Measurements from ENCODE around the gene LDHD.

The LDHD gene

DNA sequence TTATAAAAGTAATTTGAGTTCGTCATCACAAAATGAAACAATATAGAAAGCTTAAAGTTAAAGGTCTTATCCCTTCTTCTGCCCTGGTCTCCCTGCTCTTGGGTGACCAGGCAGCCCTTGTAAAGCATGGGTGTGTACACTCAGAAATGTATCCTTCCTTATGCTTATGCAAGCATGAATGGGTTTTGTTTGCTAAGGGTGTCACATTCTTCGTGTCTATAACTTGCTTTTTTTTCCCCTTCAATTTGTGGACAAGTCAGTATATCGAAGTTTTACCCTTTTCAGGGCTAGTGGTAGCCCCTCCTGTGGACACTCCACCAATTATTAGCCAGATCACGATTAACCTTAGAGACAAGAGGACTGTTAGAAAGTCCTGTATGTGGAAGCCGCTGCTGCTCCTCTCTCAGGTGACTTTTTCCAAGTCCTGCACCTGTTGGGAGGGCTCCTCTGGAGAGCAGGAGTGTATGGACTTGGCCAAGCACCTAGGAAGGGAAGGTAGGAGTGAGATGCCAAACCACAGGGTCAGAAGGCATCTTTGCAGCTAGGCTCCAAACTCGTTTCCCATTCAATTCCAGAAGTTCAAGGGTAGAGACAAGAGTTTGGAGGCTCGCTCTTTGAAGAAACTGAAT is 50.9 kb downstream of the LDHD start:
- no peaks in the 10 kb centered on the region for H4K20me1 ChIP-seq (ENCODE audit: insufficient read depth, low read length)
- no peaks in the 10 kb centered on the region for H3K27me3 ChIP-seq (ENCODE audit: low read depth, low read length)
- no peak overlapping the region for H2AFZ ChIP-seq (ENCODE audit: low read depth, low read length)
- H3K4me3 ChIP-seq (ENCODE audit: low read length): no peak overlapping the region
- TF ChIP-seq CTCF (IDR thresholded peaks at IDR 0.05; ENCODE audit: low read depth, low read length) (no peak), EZH2phosphoT487 (IDR thresholded peaks at IDR 0.05; ENCODE audit: low read depth) (no peak)
- no peaks in the 10 kb centered on the region for H3K79me2 ChIP-seq (ENCODE audit: low read length)
- no peak overlapping the region for H3K27ac ChIP-seq (ENCODE audit: low read length)
- H3K9me3 ChIP-seq (ENCODE audit: insufficient read depth, low read length): no peaks in the 10 kb centered on the region
- no peaks in the 10 kb centered on the region for H3K4me1 ChIP-seq (ENCODE audit: low read length)
- H3K9ac ChIP-seq (ENCODE audit: low read length): no peak overlapping the region
- no peak overlapping the region for H3K4me2 ChIP-seq (ENCODE audit: low read length)
- no peaks in the 10 kb centered on the region for H3K36me3 ChIP-seq (replicated peaks; ENCODE audit: low read depth, low read length)

- H2AFZ ChIP-seq (ENCODE audit: low read depth, low read length): no peak overlapping the region
Measured at GRCh38 chr16:75065149-75065505, 51.5 kb downstream of the LDHD start.

GRCh38 chr16:75064403-75065148 is 52.0 kb downstream of the LDHD start:
- Histone ChIP-seq H3K4me2 (ENCODE audit: low read length) (no peak overlapping the region), H3K27me3 (ENCODE audit: low read depth, low read length) (no peaks in the 10 kb centered on the region), H4K20me1 (ENCODE audit: insufficient read depth, low read length) (no peaks in the 10 kb centered on the region), H3K27ac (ENCODE audit: low read length) (no peak overlapping the region), H3K36me3 (replicated peaks; ENCODE audit: low read depth, low read length) (no peaks in the 10 kb centered on the region), H3K9ac (ENCODE audit: low read length) (no peak overlapping the region), H3K79me2 (ENCODE audit: low read length) (no peaks in the 10 kb centered on the region), H3K9me3 (ENCODE audit: insufficient read depth, low read length) (no peaks in the 10 kb centered on the region), H3K4me3 (ENCODE audit: low read length) (no peak overlapping the region), H2AFZ (ENCODE audit: low read depth, low read length) (no peak overlapping the region), H3K4me1 (ENCODE audit: low read length) (no peaks in the 10 kb centered on the region)
- TF ChIP-seq CTCF (IDR thresholded peaks at IDR 0.05; ENCODE audit: low read depth, low read length): no peak
- TF ChIP-seq EZH2phosphoT487 (IDR thresholded peaks at IDR 0.05; ENCODE audit: low read depth): no peak

More at GRCh38 chr16:75065149-75065505, 51.5 kb downstream of the LDHD start:
- Histone ChIP-seq H3K4me3 (ENCODE audit: low read length) (no peak overlapping the region), H3K9ac (ENCODE audit: low read length) (no peak overlapping the region), H3K9me3 (ENCODE audit: insufficient read depth, low read length) (no peaks in the 10 kb centered on the region), H3K4me2 (ENCODE audit: low read length) (no peak overlapping the region), H3K27ac (ENCODE audit: low read length) (no peak overlapping the region), H3K27me3 (ENCODE audit: low read depth, low read length) (no peaks in the 10 kb centered on the region), H3K4me1 (ENCODE audit: low read length) (no peaks in the 10 kb centered on the region), H4K20me1 (ENCODE audit: insufficient read depth, low read length) (no peaks in the 10 kb centered on the region), H3K79me2 (ENCODE audit: low read length) (no peaks in the 10 kb centered on the region), H3K36me3 (replicated peaks; ENCODE audit: low read depth, low read length) (no peaks in the 10 kb centered on the region)
- no peak for TF ChIP-seq CTCF (IDR thresholded peaks at IDR 0.05; ENCODE audit: low read depth, low read length)
- no peak for TF ChIP-seq EZH2phosphoT487 (IDR thresholded peaks at IDR 0.05; ENCODE audit: low read depth)

- H3K27ac ChIP-seq (ENCODE audit: low read length): no peak overlapping the region
- H3K4me1 ChIP-seq (ENCODE audit: low read length): no peaks in the 10 kb centered on the region
- no peak for TF ChIP-seq EZH2phosphoT487 (IDR thresholded peaks at IDR 0.05; ENCODE audit: low read depth)
- TF ChIP-seq CTCF (IDR thresholded peaks at IDR 0.05; ENCODE audit: low read depth, low read length): no peak
- H4K20me1 ChIP-seq (ENCODE audit: insufficient read depth, low read length): no peaks in the 10 kb centered on the region
- H3K4me3 ChIP-seq (ENCODE audit: low read length): no peak overlapping the region
- H3K9me3 ChIP-seq (ENCODE audit: insufficient read depth, low read length): no peaks in the 10 kb centered on the region
- no peak overlapping the region for H2AFZ ChIP-seq (ENCODE audit: low read depth, low read length)
- H3K27me3 ChIP-seq (ENCODE audit: low read depth, low read length): no peaks in the 10 kb centered on the region
- H3K36me3 ChIP-seq (replicated peaks; ENCODE audit: low read depth, low read length): no peaks in the 10 kb centered on the region
- H3K9ac ChIP-seq (ENCODE audit: low read length): no peak overlapping the region
- no peaks in the 10 kb centered on the region for H3K79me2 ChIP-seq (ENCODE audit: low read length)
- no peak overlapping the region for H3K4me2 ChIP-seq (ENCODE audit: low read length)
Measured at GRCh38 chr16:75063549-75064088, 53.0 kb downstream of the LDHD start.
